COLO668 (cell line): ENCODE data around the gene TAGLN2.
A peak's percentile ranks its signal among the peaks of the same experiment; 100 is the strongest.
"Not testable (repeated sequence)": the region's sequence is repeated elsewhere in the genome, so short reads cannot be mapped to it uniquely, and the experiment has no call there.

Experiments
- DNase-seq: peaks from one replicate; lab custom pipeline; 2025; ENCODE audit not compliant: unreplicated experiment; lab: John Stamatoyannopoulos, UW

Gene TAGLN2

GRCh38 chr1:159902541-159902940, 22.8 kb downstream of the TAGLN2 start:
- DNase-seq, result no peak

GRCh38 chr1:159900755-159901360, 24.4 kb downstream of the TAGLN2 start:
- no peak for DNase-seq

- DNase-seq, result peak; percentile 84
Measured at GRCh38 chr1:159900086-159900680, 25.1 kb downstream of the TAGLN2 start, which contains the start of gene CFAP45. CFAP45 (minus strand) TSS chr1:159900165; CDS start chr1:159900098, 67 bp downstream.

GRCh38 chr1:159899634-159900033, 25.7 kb downstream of the TAGLN2 start:
- DNase-seq, result not testable (repeated sequence)

GRCh38 chr1:159898527-159898926, 26.8 kb downstream of the TAGLN2 start:
- no peak for DNase-seq

GRCh38 chr1:159897962-159898361, 27.3 kb downstream of the TAGLN2 start:
- DNase-seq, result no peak

- no peak for DNase-seq
Measured at GRCh38 chr1:159896546-159896930, 28.8 kb downstream of the TAGLN2 start.

- no peak for DNase-seq
Measured at GRCh38 chr1:159895836-159896545, 29.3 kb downstream of the TAGLN2 start.

- no peak for DNase-seq
Measured at GRCh38 chr1:159895286-159895685, 30.0 kb downstream of the TAGLN2 start.

- peak; percentile 17 for DNase-seq
Measured at GRCh38 chr1:159892944-159893343, 32.4 kb downstream of the TAGLN2 start.

- peak; percentile 87 for DNase-seq
Measured at GRCh38 chr1:159891275-159892157, 33.8 kb downstream of the TAGLN2 start.

GRCh38 chr1:159890390-159890789, 34.9 kb downstream of the TAGLN2 start:
- DNase-seq, result no peak

GRCh38 chr1:159889821-159890252, 35.5 kb downstream of the TAGLN2 start:
- no peak for DNase-seq

- no peak for DNase-seq
Measured at GRCh38 chr1:159889202-159889601, 36.1 kb downstream of the TAGLN2 start.

- DNase-seq, result no peak
Measured at GRCh38 chr1:159884296-159884695, 41.0 kb downstream of the TAGLN2 start.

GRCh38 chr1:159883134-159883533, 42.2 kb downstream of the TAGLN2 start:
- DNase-seq, result no peak

GRCh38 chr1:159882527-159882862, 42.8 kb downstream of the TAGLN2 start:
- DNase-seq, result no peak

- peak; percentile 98 for DNase-seq
Measured at GRCh38 chr1:159881622-159882526, 43.4 kb downstream of the TAGLN2 start.

GRCh38 chr1:159880430-159880829, 44.9 kb downstream of the TAGLN2 start:
- DNase-seq, result no peak

GRCh38 chr1:159879977-159880376, 45.3 kb downstream of the TAGLN2 start:
- no peak for DNase-seq
